ENCODE data around the gene RTF2.

The RTF2 gene, protein sequence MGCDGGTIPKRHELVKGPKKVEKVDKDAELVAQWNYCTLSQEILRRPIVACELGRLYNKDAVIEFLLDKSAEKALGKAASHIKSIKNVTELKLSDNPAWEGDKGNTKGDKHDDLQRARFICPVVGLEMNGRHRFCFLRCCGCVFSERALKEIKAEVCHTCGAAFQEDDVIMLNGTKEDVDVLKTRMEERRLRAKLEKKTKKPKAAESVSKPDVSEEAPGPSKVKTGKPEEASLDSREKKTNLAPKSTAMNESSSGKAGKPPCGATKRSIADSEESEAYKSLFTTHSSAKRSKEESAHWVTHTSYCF

GRCh38 chr20:56468316-56469076 is at the start of gene RTF2:
Gene RTF2 (plus strand): TSS chr20:56468627. CDS start chr20:56468698, 71 bp downstream.
- peak; percentile 97 for DNase-seq (ENCODE audit: low spot score)
- in situ Hi-C loops (cut with MboI; ENCODE audit: low sequenced_read_pairs, unreplicated experiment) = no loop called here
- TF ChIP-seq CTCF (IDR thresholded peaks at IDR 0.05; ENCODE audit: borderline replicate concordance, control extremely low read depth, extremely low read depth, insufficient read depth, missing control alignments) = no peak

GRCh38 chr20:56420028-56420427 is 48.4 kb upstream of the RTF2 start:
- in situ Hi-C loops (cut with MboI; ENCODE audit: low sequenced_read_pairs, unreplicated experiment) = no loop called here
- no peak for DNase-seq (ENCODE audit: low spot score)
- no peak for TF ChIP-seq CTCF (IDR thresholded peaks at IDR 0.05; ENCODE audit: borderline replicate concordance, control extremely low read depth, extremely low read depth, insufficient read depth, missing control alignments)

- in situ Hi-C loops (cut with MboI; ENCODE audit: low sequenced_read_pairs, unreplicated experiment) = no loop called here
- no peak for TF ChIP-seq CTCF (IDR thresholded peaks at IDR 0.05; ENCODE audit: borderline replicate concordance, control extremely low read depth, extremely low read depth, insufficient read depth, missing control alignments)
These were observed 47.3 kb upstream of the RTF2 start for GRCh38 chr20:56420940-56421688.

DNA sequence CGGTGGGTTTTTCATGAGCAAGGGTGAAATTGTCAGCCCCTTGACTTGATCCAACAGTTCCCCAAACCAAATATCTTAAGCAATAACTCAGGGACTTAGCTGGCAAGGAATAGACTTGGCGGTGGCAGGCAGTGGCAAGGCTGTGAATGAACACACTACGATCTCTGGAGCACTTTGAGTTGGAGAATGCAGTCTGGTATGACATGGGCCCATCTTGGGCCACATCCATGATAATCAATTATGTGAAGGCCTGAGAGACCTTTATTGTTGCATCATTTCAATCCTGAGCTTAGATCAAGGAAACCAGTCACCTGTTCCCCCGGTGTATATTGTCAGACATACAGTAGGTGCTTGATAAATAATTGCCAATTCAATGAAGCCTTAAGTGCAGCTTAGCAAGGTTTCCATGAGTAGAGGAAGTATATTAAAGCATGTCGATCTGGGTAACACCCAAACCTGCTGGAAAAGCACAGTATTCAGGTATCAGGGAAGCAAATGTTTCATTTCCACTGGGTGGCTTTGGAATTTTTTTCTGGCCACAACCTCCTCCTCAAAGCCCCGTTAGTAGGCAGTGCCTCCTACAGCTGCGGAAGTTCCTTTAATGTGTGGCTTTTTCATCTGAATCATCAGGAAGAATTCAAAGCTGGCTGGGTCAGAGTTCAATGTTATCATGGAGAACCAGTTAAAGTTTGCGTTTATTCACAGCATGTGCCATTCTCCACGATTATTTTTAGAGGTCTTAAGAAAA is 46.2 kb upstream of the RTF2 start:
- in situ Hi-C loops (cut with MboI; ENCODE audit: low sequenced_read_pairs, unreplicated experiment) = no loop called here
- DNase-seq (ENCODE audit: low spot score) = no peak
- no peak for TF ChIP-seq CTCF (IDR thresholded peaks at IDR 0.05; ENCODE audit: borderline replicate concordance, control extremely low read depth, extremely low read depth, insufficient read depth, missing control alignments)

More at GRCh38 chr20:56420940-56421688, 47.3 kb upstream of the RTF2 start:
- no peak for DNase-seq (ENCODE audit: low spot score)

DNA sequence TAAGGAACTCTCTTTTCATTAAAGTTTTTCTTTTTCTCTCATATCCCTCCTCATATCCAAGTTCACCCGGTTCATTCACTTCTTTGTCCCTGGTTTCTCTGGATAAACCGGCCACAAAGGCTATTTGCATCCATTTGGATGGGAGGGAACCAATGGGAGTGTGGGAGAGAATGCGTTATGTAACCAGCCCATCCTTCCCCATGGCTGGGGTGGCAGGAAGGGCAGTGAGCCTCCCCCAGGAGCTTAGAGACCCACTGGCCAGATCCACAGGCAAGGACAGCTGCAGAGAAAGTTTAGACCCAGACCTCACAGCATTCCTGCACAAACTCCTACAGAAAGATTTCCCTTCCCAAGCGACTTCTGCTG is 45.6 kb upstream of the RTF2 start:
- TF ChIP-seq CTCF (IDR thresholded peaks at IDR 0.05; ENCODE audit: borderline replicate concordance, control extremely low read depth, extremely low read depth, insufficient read depth, missing control alignments) = no peak
- in situ Hi-C loops (cut with MboI; ENCODE audit: low sequenced_read_pairs, unreplicated experiment) = no loop called here
- no peak for DNase-seq (ENCODE audit: low spot score)

DNA sequence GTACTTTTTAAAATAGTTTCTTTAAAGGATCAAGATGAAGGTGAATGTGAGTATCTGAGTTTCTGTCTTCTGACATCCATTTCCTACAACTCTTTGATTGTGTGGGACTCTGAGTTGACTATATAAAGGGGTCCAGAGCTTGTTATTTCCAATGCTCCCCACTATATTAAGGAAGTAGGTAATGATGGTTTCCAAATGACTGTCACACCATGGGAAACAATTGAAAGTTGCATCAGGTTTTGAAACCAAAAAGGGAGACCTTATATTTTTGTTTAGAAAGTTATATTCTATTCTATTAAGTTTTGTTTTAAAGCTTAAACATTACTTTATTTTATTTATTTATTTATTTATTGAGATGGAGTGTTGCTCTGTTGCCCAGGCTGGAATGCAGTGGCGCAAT is 45.2 kb upstream of the RTF2 start:
- DNase-seq (ENCODE audit: low spot score) = no peak
- TF ChIP-seq CTCF (IDR thresholded peaks at IDR 0.05; ENCODE audit: borderline replicate concordance, control extremely low read depth, extremely low read depth, insufficient read depth, missing control alignments) = no peak
- in situ Hi-C loops (cut with MboI; ENCODE audit: low sequenced_read_pairs, unreplicated experiment) = no loop called here
